ENCODE measurements around the gene MAGEB2. TPM values are rescaled to one million over a fixed set of nuclear protein-coding genes. Genes with fewer than 3 reads are reported as not detected.

Gene MAGEB2
- polyA plus RNA-seq, 1 donor from 2014 or later: not detected

DNA sequence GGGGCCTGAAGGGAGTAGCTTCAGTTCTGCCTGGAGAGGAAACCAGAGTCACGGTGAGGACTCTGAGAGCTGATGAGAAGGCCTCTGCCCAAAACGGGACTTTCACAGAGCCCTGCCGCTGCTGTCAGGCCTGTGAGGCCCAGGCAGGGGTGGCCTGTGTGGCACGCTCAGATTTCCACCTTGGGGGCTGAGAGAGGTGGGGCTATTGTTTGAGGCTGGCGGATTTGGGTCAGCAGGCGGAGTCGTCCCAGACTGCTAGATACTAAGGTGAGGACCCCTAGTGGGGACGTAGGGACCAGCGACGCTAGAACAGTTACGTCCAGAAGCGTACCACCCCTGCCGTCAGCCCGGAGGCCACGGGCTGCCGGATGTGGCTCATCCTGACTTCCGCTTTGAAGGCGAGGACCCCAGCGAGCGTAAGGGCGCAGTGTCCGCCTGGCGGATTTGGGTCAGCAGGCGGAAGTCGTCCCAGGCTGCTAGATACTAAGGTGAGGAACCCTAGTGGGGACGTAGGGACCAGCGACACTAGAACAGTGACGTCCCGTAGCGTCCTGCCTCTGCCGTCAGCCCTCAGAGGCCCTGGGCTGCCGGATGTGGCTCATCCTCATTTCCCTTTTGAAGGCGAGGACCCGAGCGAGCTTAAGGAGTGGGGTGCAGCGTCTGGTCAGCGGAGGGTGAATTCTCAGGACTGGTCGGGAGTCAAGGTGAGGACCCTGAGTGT lies 31.6 kb downstream of the MAGEB2 start, which contains the start of gene MAGEB1:
Gene MAGEB1, plus strand, starts transcription at position 378 of the 721 bp plus-strand sequence. CDS start 3,348 bp downstream, outside the sequence.
- Histone ChIP-seq H3K79me2 (replicated peaks; ENCODE audit: insufficient read depth, low read length) (no peaks in the 10 kb centered on the region), H3K9me2 (ENCODE audit: insufficient read depth, low read length) (no peaks in the 10 kb centered on the region), H4K20me1 (ENCODE audit: insufficient read depth) (no peaks in the 10 kb centered on the region), H3K9ac (ENCODE audit: low read length) (no peak within 1 kb of the TSS), H3K4me2 (ENCODE audit: low read length) (no peak within 1 kb of the TSS), H2AFZ (ENCODE audit: low read depth, low read length) (no peak within 1 kb of the TSS), H3F3A (ENCODE audit: insufficient read depth, low read length, poor library complexity, severe bottlenecking) (no peaks in the 10 kb centered on the region), H3K36me3 (ENCODE audit: insufficient read depth, low read length) (no peaks in the 10 kb centered on the region), H3K27me3 (ENCODE audit: insufficient read depth, low read depth, low read length) (no peaks in the 10 kb centered on the region), H3K9me3 (ENCODE audit: low read length) (no peaks in the 10 kb centered on the region), H3K27ac (ENCODE audit: low read length) (no peak within 1 kb of the TSS), H3K4me3 (ENCODE audit: low read length) (no peak within 1 kb of the TSS)
- TF ChIP-seq RAD21 (conservative IDR thresholded peaks at IDR 0.05): no peak
- no peak for TF ChIP-seq EP300 (conservative IDR thresholded peaks at IDR 0.05; ENCODE audit: poor library complexity, severe bottlenecking)
- no peak for TF ChIP-seq POLR2AphosphoS5 (IDR thresholded peaks at IDR 0.05)
- no peak for TF ChIP-seq EZH2 (IDR thresholded peaks at IDR 0.05; ENCODE audit: borderline replicate concordance, insufficient read depth, low read length, poor library complexity, severe bottlenecking)
- TF ChIP-seq, protein P1, sequence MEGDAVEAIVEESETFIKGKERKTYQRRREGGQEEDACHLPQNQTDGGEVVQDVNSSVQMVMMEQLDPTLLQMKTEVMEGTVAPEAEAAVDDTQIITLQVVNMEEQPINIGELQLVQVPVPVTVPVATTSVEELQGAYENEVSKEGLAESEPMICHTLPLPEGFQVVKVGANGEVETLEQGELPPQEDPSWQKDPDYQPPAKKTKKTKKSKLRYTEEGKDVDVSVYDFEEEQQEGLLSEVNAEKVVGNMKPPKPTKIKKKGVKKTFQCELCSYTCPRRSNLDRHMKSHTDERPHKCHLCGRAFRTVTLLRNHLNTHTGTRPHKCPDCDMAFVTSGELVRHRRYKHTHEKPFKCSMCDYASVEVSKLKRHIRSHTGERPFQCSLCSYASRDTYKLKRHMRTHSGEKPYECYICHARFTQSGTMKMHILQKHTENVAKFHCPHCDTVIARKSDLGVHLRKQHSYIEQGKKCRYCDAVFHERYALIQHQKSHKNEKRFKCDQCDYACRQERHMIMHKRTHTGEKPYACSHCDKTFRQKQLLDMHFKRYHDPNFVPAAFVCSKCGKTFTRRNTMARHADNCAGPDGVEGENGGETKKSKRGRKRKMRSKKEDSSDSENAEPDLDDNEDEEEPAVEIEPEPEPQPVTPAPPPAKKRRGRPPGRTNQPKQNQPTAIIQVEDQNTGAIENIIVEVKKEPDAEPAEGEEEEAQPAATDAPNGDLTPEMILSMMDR (IDR thresholded peaks at IDR 0.05; ENCODE audit: poor library complexity, severe bottlenecking): no peak
- TF ChIP-seq TAF1 (IDR thresholded peaks at IDR 0.05; ENCODE audit: low read depth): no peak
- TF ChIP-seq SMC3 (conservative IDR thresholded peaks at IDR 0.05; ENCODE audit: poor library complexity): no peak
- TF ChIP-seq MXI1 (conservative IDR thresholded peaks at IDR 0.05; ENCODE audit: poor library complexity, severe bottlenecking): no peak
- TF ChIP-seq, protein P2, sequence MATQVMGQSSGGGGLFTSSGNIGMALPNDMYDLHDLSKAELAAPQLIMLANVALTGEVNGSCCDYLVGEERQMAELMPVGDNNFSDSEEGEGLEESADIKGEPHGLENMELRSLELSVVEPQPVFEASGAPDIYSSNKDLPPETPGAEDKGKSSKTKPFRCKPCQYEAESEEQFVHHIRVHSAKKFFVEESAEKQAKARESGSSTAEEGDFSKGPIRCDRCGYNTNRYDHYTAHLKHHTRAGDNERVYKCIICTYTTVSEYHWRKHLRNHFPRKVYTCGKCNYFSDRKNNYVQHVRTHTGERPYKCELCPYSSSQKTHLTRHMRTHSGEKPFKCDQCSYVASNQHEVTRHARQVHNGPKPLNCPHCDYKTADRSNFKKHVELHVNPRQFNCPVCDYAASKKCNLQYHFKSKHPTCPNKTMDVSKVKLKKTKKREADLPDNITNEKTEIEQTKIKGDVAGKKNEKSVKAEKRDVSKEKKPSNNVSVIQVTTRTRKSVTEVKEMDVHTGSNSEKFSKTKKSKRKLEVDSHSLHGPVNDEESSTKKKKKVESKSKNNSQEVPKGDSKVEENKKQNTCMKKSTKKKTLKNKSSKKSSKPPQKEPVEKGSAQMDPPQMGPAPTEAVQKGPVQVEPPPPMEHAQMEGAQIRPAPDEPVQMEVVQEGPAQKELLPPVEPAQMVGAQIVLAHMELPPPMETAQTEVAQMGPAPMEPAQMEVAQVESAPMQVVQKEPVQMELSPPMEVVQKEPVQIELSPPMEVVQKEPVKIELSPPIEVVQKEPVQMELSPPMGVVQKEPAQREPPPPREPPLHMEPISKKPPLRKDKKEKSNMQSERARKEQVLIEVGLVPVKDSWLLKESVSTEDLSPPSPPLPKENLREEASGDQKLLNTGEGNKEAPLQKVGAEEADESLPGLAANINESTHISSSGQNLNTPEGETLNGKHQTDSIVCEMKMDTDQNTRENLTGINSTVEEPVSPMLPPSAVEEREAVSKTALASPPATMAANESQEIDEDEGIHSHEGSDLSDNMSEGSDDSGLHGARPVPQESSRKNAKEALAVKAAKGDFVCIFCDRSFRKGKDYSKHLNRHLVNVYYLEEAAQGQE (IDR thresholded peaks at IDR 0.05; ENCODE audit: borderline replicate concordance): no peak

DNA sequence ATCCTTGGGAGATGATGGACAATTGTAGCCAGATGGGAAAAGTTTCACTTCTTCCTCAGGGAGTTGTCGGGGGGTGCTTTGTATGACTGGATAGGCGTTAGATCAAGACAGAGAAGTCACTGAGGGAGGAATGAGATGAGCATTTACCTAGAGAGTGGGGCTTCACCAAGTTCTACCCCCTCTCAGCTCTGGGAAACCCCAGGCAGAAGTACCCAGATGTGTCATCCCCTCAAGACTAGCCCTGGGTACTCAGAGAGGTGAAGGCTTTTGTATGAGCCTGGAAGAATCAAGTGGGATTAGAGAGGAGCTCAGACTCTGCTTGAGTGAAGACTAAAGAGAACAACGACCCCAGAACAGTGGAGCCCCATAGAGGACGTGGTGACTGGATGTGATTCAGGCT lies 33.5 kb downstream of the MAGEB2 start:
- Histone ChIP-seq H3K4me3 (ENCODE audit: low read length) (no peak overlapping the region), H3K36me3 (ENCODE audit: insufficient read depth, low read length) (no peaks in the 10 kb centered on the region), H4K20me1 (ENCODE audit: insufficient read depth) (no peaks in the 10 kb centered on the region), H3K27ac (ENCODE audit: low read length) (no peak overlapping the region), H3F3A (ENCODE audit: insufficient read depth, low read length, poor library complexity, severe bottlenecking) (no peaks in the 10 kb centered on the region), H3K9ac (ENCODE audit: low read length) (no peak overlapping the region), H3K9me3 (ENCODE audit: low read length) (no peaks in the 10 kb centered on the region), H3K27me3 (ENCODE audit: insufficient read depth, low read depth, low read length) (no peaks in the 10 kb centered on the region), H2AFZ (ENCODE audit: low read depth, low read length) (no peak overlapping the region), H3K9me2 (ENCODE audit: insufficient read depth, low read length) (no peaks in the 10 kb centered on the region), H3K4me2 (ENCODE audit: low read length) (no peak overlapping the region), H3K79me2 (replicated peaks; ENCODE audit: insufficient read depth, low read length) (no peaks in the 10 kb centered on the region)
- TF ChIP-seq, protein P2 (IDR thresholded peaks at IDR 0.05; ENCODE audit: borderline replicate concordance): no peak
- TF ChIP-seq EZH2 (IDR thresholded peaks at IDR 0.05; ENCODE audit: borderline replicate concordance, insufficient read depth, low read length, poor library complexity, severe bottlenecking): no peak
- TF ChIP-seq POLR2AphosphoS5 (IDR thresholded peaks at IDR 0.05): no peak
- TF ChIP-seq EP300 (conservative IDR thresholded peaks at IDR 0.05; ENCODE audit: poor library complexity, severe bottlenecking): no peak
- TF ChIP-seq TAF1 (IDR thresholded peaks at IDR 0.05; ENCODE audit: low read depth): no peak
- no peak for TF ChIP-seq SMC3 (conservative IDR thresholded peaks at IDR 0.05; ENCODE audit: poor library complexity)
- no peak for TF ChIP-seq MXI1 (conservative IDR thresholded peaks at IDR 0.05; ENCODE audit: poor library complexity, severe bottlenecking)
- TF ChIP-seq RAD21 (conservative IDR thresholded peaks at IDR 0.05): no peak
- TF ChIP-seq, protein P1 (IDR thresholded peaks at IDR 0.05; ENCODE audit: poor library complexity, severe bottlenecking): no peak
